Kidney glomerular epithelial cell (primary cell): Measurements from ENCODE around the gene BAIAP2L2.

ENCODE experiments used
- DNase-seq: peaks from one replicate; lab custom pipeline; 2025; lab: John Stamatoyannopoulos, UW

Gene BAIAP2L2

DNA sequence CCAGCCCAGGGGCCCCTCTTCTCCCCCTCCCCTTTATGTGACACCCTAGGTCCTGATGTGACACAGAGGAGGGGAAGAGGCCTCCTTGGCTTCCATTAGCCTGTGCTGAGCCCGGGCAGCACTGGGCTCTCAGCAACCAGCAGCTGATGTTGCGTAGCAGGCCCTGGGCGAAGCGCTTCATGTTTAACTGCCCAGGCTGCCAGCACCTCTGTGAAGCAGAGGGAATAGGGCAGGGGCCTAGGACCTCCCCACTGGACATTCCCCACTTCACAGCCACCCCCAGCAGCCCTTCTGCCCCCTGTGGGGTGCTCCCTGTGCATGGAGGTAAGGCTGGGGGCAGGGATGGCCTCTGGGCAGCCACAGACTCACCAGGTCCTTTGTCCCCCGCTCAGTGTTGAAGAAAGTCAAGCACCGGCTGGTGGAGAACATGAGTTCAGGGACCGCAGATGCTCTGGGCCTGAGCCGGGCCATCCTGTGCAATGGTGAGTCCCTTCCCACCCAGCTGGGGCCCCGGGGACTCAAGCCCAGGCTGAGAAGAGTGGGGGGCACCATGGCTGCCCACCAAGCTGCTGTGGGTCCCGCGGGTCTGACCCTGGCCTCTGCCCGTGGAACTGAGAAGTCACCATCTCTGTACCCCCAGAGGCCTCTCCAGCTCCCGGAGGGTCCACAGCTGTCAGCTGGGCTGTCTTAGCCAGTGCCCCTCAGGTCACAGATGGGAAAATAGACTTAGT is 41.7 kb downstream of the BAIAP2L2 start:
- DNase-seq: no peak

DNA sequence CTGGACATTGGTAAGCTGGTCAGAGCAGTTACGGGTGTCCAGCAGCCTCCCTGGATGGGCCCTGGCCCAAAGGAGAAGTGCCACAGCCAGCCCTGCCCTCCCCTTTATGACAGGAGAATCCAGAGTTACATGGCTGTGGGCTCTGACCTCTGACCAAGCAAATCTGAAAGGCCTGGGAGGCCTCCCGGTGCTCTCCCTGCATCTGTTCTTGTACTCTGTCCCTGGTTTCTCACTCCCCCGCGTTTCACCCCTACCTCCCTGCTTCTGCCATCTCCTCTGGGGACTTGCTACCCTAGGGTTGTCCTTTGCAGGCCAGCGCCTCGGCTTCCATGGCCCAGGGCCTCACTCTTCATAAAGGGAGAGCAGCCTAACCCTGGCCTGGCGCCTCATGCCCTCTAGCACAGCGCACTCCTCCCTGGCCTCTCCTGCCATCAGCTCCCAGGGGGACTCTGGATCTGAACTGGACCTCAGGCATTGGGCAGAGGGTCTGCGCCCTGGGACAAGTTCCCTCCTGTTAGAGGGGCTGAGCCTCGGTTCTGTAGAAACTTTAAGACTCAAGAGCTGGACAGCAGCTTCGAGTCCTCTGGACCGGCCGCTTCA is 42.6 kb downstream of the BAIAP2L2 start:
- DNase-seq: no peak

DNA sequence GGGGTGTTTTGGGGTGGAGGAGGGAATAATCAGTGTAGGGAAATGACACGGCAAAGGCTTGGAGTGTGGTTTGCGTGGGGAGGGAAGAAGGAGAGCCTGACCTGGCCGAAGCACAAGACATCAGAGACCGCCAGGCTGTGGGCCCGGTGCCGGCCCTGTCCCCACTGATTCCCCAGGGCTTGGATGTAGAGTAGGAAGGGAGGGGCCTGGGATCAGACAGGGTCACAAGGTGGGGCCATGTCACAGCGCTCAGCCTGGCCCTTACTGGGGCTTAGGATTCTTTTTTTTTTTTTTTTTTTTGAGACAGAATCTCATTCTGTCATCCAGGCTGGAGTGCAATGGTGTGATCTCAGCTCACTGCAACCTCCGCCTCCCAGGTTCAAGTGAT is 43.5 kb downstream of the BAIAP2L2 start:
- DNase-seq: no peak

DNA sequence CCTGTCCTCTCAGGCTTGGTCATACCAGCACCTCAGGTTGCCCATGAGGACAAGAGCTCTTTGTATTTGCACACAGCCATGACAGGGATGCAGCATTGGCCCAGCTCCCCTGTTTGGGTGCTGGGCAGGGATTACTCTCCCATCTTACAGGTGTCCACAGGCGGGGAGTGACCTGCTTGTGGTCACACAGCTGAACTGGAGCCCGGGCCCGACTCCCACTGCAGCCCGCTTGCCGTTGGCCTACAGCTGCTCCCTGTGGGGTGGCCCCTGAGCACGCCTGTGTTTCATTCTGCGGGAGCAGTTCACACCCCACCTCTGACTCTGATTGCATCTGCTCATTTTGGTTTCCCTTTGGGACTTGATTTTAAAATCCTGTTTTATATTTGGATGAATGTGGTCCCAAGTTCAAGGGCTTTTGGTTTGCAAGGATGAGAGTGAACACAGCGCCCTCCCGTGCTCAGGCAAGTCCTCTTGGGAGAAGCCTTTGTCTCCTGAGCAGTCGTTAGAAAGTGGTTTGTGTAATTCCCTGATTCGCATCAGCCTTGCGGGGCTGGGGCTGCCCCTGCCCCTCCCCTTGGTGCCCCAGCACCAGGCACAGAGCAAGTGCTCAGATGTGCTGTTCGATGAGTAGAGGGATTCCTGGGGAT is 44.0 kb downstream of the BAIAP2L2 start:
- no peak for DNase-seq

DNA sequence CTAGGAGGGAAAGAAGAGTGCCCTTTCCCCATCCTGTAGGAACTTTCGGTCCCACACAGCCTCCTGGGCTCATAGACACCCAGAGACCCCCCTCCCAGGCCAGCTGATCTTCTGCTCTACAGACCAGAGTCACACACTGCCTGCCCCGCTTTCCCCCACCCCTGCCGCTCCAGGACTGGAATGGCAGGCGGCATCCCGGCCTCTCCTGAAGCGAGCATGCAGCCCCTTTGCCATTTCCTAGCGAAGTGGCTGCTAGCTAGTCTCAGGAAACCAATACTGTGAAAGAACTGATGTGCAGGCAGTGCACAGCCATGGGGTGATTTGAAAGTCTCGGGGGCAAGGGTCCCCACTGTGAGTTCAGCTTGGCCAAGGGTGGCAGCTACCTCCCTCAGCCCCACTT is 44.9 kb downstream of the BAIAP2L2 start:
- DNase-seq: no peak

DNA sequence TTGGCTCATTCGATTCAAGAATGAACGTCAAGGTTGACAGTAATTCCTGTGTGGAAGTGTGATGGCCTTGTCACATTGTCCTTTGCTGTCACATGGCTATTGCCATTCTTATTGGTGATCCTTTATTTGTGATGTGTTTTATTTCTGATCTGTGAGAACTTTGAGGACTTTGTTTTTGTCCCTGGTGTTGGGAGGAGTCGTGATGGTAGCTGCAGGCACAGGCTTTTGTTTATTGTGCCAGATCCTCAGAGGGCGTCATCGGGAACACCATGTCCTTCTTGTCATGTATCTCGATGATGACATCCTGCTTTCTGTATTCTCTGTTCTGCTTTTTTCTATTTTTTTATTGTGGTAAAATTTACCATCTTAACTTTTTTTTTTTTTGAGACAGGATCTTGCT is 47.7 kb downstream of the BAIAP2L2 start:
- DNase-seq: no peak

DNA sequence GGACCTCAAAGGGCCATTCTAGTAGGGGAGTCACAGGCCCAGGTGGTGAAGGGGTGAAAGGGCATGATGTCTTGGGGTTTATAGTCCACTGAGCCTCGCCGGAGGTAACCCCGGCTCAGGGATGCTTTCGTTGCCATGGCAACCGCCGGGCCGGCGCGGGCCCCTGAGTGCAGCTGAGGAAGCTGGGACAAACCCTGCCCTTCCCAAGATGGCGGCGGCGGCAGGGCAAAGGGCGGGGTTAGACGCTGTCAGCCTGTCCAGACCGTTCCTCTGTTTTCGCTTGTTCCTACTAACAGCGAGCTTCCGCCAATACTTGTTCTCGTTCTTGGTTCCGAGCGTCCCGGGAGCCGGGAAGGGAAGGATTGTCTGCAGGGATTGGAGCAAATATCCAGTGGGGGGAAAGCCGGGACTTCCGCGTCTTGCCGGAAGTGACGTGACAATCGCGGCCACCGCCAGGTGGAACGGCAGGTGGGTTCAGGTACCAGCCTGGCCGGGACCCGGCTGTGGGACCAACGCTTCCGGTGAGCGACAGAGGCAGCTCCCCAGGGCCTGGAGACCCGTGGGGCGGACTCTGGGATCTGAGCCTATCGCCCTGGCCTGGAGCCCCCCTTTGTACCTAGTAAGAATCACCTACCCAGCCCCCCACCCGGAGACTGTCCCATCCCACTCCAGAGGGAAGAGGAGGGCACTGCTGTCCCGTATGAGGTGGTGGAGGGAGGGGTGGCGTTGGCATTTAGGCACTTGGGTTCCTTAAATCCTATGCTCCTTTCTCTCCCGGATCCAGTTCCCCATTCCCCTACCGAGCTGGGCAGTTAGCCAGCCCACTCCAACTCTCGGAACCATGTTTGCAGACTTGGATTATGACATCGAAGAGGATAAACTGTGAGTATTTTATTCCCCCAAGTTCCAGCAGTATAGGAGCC is 53.3 kb downstream of the BAIAP2L2 start, which contains the start of gene PICK1:
PICK1 (plus strand) TSS at position 436 of the 923 bp plus-strand sequence; CDS start at position 842, 406 bp downstream.
- peak; percentile 88 for DNase-seq

DNA sequence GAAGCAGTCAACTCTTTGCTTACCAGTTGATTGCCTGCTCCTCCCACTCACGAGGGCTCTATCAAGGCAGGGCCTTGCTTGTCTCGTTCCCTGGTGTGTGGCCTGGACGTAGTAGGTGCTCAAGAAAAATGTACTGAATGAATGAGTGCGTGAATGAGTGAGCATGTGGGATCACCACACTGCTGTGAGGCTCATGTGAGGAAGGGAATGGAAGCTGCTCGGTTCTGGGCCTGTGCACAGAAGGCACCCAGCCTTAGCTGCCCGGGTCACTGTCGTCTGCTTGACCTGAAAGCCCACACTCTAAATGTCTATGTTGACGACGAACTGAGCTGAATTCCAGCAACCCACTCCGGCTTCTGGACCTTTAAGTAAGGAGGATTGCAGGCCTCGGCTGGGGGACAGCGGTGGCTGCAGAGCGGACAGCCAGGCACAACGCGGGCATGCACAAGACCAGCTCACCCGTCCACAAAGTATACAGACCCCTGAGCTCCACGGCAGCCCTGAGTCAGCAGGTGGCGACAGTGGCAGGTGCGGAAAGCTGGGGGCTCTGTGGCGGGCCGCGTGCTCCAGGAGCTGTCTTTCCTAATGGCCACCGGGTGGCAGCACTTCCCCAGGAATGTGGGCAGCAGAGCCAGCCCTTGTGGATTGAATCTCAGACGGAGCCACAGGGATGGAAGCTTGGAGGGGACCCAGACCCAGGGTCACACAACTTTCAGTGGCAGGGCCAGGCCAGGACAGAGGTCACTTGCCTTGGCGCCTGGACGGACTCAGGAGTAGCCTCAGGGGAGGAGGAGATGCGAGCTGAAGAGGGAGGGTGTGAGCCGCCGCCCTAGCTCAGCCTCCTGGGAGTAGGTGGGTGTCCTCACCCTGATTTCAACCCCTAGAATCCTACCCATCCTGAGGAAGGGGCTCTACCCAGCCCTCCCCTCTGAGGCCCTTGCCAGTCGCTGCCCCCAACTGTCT is 58.3 kb downstream of the BAIAP2L2 start:
- peak; percentile 62 for DNase-seq

DNA sequence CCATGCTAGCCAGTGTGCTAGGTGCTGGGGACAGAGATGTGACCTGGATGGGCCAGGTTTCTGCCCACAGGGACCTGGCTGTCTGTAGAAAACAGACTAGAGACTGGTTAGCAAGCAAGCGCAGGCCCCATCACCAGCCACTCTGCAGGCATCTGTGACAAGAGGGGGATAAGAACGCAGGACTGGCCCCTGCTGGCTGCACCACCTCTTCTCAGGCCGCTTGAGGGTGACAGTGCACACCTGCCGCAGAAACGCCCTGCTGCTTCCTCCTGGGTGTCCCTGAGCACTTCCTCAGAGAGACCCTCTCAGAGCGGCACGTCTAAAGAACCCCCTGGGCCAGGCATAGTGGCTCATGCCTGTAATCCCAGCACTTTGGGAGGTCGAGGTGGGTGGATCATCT is 59.2 kb downstream of the BAIAP2L2 start:
- DNase-seq: no peak

DNA sequence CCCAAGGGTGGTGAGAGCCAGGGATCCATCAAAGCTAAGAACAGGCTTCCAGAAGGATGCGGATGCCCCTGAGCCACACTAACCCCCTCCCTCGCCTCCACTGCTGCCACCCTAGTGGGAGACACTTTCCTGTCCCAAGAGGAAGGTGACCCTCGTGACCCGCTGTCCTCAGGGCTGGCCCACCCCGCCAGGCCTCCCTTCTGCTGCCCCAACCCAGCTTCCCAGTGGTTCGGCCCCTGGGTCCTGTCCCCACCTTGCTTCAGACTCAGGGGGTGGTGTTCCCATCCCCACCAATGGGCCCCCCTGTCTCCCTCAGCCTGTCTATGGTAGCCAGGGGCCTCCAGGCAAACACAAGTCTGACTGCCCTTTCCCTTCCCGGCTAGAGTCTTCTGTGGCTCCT is 59.8 kb downstream of the BAIAP2L2 start:
- DNase-seq: no peak

DNA sequence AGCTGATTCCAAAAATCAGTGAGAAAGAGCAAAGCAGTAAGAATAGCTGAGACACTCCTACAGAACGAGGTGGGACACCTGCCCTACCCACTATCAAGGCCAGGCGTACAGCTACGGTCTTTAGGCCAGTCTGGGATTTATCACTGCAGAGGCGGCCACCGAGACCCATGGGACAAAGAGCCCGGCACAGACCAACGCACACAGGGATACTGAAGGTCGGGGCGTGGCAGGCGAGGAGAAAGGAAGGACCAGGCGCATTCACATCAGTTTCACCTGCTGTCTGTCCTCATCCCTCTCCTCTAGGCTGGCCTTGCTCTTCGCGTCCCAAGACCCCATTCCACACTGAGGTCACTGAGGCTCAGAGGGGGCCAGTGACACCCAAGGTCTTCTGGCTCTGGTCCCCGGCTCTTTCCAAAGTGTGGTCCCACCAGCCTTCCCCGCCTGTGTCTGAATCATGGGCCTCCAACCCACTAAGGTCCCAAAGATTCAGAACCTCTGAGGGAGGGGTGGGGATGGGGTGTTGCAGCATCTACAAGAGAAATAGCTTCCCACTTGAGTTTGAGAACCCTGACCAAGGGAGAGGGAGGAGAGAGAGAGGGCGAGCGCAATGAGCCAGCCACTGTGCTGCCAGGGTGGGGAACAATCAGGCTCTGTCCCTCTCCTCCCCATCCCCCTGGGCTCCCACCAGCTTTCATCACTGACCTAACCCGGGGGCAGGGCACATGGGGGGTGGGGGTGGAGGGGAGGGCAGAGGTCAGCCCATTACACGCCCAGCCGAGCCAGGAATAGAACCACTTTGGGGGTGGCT is 60.5 kb downstream of the BAIAP2L2 start:
- no peak for DNase-seq

DNA sequence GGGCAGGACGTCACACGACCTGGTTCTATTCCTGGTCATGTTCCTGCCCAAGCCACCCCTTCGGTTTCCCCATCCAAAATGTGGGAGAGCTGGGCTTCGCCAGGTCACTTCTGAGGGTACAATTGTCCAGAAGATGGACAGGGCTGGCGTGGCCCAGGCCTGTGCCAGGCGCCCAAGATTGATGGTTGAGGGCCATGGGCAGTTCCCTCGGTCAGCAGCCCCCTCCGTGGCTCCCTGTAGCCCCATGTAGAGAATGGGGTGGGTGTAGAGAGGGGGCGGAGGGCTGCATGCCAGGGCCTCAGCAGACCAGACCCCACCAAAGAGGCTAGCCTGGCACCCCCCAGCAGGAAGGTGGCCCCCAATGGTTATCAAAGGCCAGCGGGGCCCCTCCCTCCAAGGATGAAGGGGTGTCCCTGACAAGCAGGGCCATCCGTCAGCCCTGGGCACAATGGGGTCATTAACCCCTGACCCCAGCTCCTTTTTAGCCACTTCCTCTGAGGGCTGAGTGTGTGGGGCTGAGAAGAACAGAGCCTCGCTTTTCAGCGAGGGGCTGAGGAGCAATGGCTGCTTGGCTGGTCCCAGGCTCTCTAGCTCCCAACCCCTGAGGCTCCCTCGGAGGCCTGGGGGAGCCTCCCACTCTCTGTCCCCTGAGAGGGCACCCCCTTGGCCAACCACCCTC is 64.3 kb downstream of the BAIAP2L2 start:
- DNase-seq: no peak

DNA sequence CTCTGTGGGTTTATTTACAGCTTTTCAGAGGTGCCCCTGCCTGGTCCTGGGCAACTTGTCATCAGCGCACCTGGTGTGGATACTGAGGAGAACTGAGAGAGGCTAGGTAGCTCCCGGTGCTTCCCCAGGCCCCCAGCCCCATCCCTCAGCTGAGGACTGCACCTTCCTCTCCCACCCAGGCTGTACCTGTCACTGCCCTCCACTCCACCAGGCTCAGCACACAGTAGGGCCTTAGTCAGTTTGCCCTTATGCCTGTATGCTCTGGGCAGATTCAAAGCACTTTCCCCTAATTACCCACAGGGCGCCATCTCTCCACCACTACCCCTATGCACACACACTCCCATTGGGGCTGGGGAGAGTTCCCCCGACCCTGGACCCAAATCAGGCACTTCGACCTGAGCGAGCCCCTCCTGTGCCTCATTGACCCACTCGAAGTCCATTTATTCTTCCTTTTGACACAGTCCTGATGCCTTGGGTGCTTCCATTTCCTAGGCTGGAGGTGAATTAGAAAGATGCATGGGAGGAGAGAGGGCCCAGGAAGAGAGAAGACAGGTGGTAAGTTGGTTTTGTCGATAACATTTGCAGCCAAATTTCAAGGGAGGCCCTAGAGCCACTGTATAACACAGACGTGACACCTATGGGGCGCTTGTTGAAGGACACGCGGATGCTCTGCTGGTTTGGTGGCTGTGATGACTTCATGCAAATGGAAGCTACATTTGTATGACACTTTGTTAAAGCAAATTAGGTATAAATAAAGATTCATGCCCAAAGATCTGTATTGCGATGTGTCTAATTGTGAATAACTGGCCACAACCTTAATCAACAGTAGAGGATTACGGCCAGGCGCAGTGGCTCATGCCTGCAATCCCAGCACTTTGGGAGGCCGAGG is 67.1 kb downstream of the BAIAP2L2 start:
- DNase-seq: no peak

DNA sequence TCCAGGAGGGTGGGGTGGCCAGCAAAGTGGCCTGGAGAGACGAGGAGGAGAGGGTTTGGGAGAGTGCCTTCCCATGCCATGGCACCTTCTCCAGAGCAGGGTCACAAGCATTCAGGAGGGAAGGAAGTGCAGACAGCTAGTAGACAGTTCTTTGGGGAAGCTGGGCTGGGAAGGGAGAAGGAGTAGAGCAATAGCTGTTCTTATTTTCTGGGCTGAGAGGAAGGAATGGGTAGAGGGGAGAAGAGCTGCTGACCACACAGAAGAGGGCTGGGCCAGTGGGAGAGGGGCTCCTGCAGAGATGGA is 68.0 kb downstream of the BAIAP2L2 start:
- no peak for DNase-seq

DNA sequence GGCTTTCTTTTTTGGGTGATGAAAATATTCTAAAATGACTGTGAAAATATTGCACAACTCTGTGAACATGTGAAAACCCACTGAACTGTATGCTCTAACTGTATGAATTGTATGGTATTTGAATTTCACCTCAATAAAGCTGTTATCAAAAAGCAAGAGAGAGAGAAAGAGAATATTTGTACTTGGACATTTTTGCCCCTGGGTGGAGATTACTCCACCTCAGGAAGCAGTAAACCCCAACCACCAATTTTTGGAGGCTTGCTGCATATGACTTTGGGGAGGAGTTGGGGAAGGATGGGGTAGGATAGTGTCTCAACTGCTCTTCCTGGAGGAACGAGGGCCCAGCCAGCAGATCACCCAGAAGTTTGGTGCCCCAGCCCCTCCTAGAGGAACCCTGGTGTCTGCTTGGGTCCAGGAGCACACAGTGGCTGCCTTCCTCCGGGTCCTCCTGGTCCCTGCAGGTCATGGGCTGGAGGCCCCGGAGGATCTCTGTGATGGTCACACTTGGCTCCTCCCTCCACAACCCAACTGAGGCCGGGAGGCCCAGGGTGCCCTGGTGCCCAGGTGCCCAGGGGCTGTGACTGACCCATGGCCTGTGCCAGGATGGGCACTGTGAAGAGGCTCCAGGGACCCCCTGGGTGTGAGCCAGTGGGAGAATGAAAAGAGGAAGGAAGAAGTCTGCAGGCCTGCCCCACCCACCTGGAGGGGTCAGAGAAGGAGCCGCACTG is 68.6 kb downstream of the BAIAP2L2 start:
- DNase-seq: no peak

DNA sequence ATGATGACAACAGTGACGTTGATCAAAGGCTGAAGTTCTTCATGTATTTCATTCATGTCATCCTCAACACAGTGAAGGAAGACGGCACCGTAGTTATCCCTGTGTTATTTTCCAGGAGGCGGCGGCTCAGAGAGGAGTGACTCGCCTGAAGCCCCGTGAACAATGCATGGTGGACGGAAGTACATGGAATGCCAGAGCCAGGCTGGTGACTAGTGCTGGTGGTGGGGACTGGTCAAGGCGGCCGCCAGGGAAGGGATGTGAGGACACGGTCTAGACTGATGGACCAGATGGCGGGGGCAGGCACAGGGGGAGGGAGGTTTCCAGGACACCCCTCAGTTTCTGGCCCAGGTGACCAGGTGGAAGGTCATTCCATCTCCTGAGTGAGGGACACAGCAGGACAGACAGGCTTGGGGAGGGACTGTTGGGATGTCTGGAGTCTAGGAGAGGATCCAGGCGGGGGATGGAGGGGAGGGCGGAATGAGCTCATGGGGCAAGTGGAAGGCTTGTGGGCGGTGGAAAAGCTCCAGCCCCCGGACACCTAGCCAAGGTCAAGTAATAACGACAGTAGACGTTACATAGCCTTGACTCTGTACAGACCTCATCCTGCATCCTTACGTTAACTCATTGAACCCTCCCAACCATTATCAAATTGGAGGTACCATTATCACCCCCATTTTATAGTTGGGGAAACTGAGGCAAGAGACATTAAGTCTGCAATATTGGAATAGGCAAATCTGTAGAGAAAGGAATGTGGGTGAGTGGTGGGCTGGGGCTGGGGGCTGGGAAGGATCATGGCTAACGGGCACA is 69.3 kb downstream of the BAIAP2L2 start:
- DNase-seq: no peak
